AG10803 (cell line): ENCODE measurements around the gene EMC7.

Experiments used
- DNase-seq: peaks from one replicate; pipeline ENCODE4 v3.0.0; 2010; ENCODE audit warnings: low read depth
- H3K4me3 ChIP-seq: 2 replicates; pipeline ENCODE4 v1.5.1; 2011; ENCODE audit warnings: mild to moderate bottlenecking, low read length, control low read depth
- CTCF ChIP-seq: conservative IDR thresholded peaks from 2 replicates; pipeline ENCODE4 v1.5.1; 2011; ENCODE audit warnings: mild to moderate bottlenecking, low read length, control low read depth, inconsistent platforms

Gene EMC7

GRCh38 chr15:34085746-34086145 is 15.9 kb downstream of the EMC7 start:
- no peak for TF ChIP-seq CTCF
- no peak overlapping the region for H3K4me3 ChIP-seq
- DNase-seq = peak; percentile 78

GRCh38 chr15:34084086-34084485 is 17.6 kb downstream of the EMC7 start:
- no peak for TF ChIP-seq CTCF
- H3K4me3 ChIP-seq = no peak overlapping the region
- DNase-seq = peak; percentile 80

- H3K4me3 ChIP-seq = no peak overlapping the region
- DNase-seq = no peak
- no peak for TF ChIP-seq CTCF
These were observed 21.8 kb downstream of the EMC7 start for GRCh38 chr15:34079904-34080303.

- no peak overlapping the region for H3K4me3 ChIP-seq
- no peak for DNase-seq
- TF ChIP-seq CTCF = no peak
These were observed 22.8 kb downstream of the EMC7 start for GRCh38 chr15:34078900-34079299.

GRCh38 chr15:34076785-34077184 is 24.9 kb downstream of the EMC7 start:
- TF ChIP-seq CTCF = no peak
- H3K4me3 ChIP-seq = no peak overlapping the region
- DNase-seq = no peak

GRCh38 chr15:34070003-34070402 is 31.7 kb downstream of the EMC7 start:
- TF ChIP-seq CTCF = no peak
- H3K4me3 ChIP-seq = no peak overlapping the region
- DNase-seq = no peak

GRCh38 chr15:34065941-34066340 is 35.7 kb downstream of the EMC7 start:
- DNase-seq = no peak
- no peak overlapping the region for H3K4me3 ChIP-seq
- no peak for TF ChIP-seq CTCF
